Endodermal cell (in vitro differentiated cells): Measurements from ENCODE around the gene IL18R1. TPM values are rescaled to one million over a fixed set of nuclear protein-coding genes. Genes with fewer than 3 reads are reported as not detected.

Experiments used
- DNase-seq: peaks from one replicate; pipeline ENCODE4 v3.0.0-alpha.2; 2017
- H3K27ac ChIP-seq: 2 replicates; pipeline ENCODE4 v1.5.1; 2013; ENCODE audit warnings: mild to moderate bottlenecking, low read depth, low read length, moderate library complexity
- H3K27me3 ChIP-seq: 2 replicates; pipeline ENCODE4 v1.6.1; 2013; ENCODE audit warnings: mild to moderate bottlenecking, low read length, moderate library complexity; ENCODE audit not compliant: insufficient read depth, control insufficient read depth, poor library complexity, severe bottlenecking
- H3K36me3 ChIP-seq: 2 replicates; pipeline ENCODE4 v1.7.0; 2013; ENCODE audit warnings: mild to moderate bottlenecking, low read length, moderate library complexity; ENCODE audit not compliant: control insufficient read depth, insufficient read depth
- H3K4me1 ChIP-seq: one replicate; pipeline ENCODE4 v1.7.0; 2013; ENCODE audit warnings: low read length; ENCODE audit not compliant: control insufficient read depth, insufficient read depth
- H3K4me3 ChIP-seq: 2 replicates; pipeline ENCODE4 v1.5.1; 2013; ENCODE audit warnings: mild to moderate bottlenecking, low read length, moderate library complexity
- H3K9ac ChIP-seq: 2 replicates; pipeline ENCODE4 v1.6.1; 2013; ENCODE audit warnings: mild to moderate bottlenecking, low read length, moderate library complexity; ENCODE audit not compliant: poor library complexity, severe bottlenecking; ENCODE audit errors: extremely low read depth
- H3K9me3 ChIP-seq: 2 replicates; pipeline ENCODE4 v1.6.1; 2013; ENCODE audit warnings: mild to moderate bottlenecking, low read length, moderate library complexity; ENCODE audit not compliant: control insufficient read depth
- H3K27ac Mint-ChIP-seq: 2 replicates; pipeline ENCODE4 v1.8.0; 2020; ENCODE audit warnings: mixed read lengths
- H3K27me3 Mint-ChIP-seq: 2 replicates; pipeline ENCODE4 v1.8.0; 2021; ENCODE audit warnings: mild to moderate bottlenecking, mixed read lengths; ENCODE audit not compliant: insufficient read depth
- H3K36me3 Mint-ChIP-seq: 2 replicates; pipeline ENCODE4 v1.8.0; 2020; ENCODE audit warnings: low read depth, mixed read lengths
- H3K4me1 Mint-ChIP-seq: 2 replicates; pipeline ENCODE4 v1.8.0; 2020; ENCODE audit warnings: mixed read lengths
- H3K4me3 Mint-ChIP-seq: 2 replicates; pipeline ENCODE4 v1.8.0; 2020; ENCODE audit warnings: mild to moderate bottlenecking, moderate library complexity, mixed read lengths
- H3K9me3 Mint-ChIP-seq: 2 replicates; pipeline ENCODE4 v1.8.0; 2020; ENCODE audit warnings: mild to moderate bottlenecking, mixed read lengths
- CTCF ChIP-seq: fragments of 200-600 bp; sonication (generic); conservative IDR thresholded peaks from 2 replicates; pipeline ENCODE4 v1.5.0; 2021; ENCODE audit warnings: antibody characterized with exemption, mild to moderate bottlenecking
- WGBS, 2 experiments: methylation state at CpG; one replicate each; pipeline versions ENCODE4 v1.1.5 to v1.1.7; 2013; ENCODE audit warnings: missing lambda C conversion rate in 2 of 2, mixed read lengths in 1 of 2; ENCODE audit not compliant: insufficient coverage in 1 of 2, insufficient read length in 1 of 2; 5-methylcytosine and 5-hydroxymethylcytosine counted together
- microRNA-seq: library from miRNA; unstranded; fragments of <30 nt; microRNA quantifications from one replicate; pipeline ENCODE4 v1.2.0, GENCODE V29; 2020; ENCODE audit warnings: borderline microRNAs expressed
- total RNA-seq, 2 donors: library from RNA; stranded (reverse); fragmentation: NEBNext Ultra II Directional in 1 of 2; extraction: Animal tissue kit (Norgen Biotek cat#: 25700) in 1 of 2; gene quantifications; 2 replicates in 1 of 2; 3 replicates in 1 of 2; pipeline ENCODE4 v1.2.1, GENCODE V29; 2021

IL18R1 gene
- total RNA-seq, 2 donors from 2014 or later: 2.2 to 2.4 TPM

GRCh38 chr2:102446936-102447335, 91.3 kb downstream of the IL18R1 start:
- Mint-ChIP-seq H3K4me3 (no peak overlapping the region), H3K36me3 (no peaks in the 10 kb centered on the region), H3K27me3 (no peaks in the 10 kb centered on the region), H3K27ac (no peak overlapping the region), H3K4me1 (peaks cover 16% of the 10 kb centered on the region), H3K9me3 (no peaks in the 10 kb centered on the region)
- Histone ChIP-seq H3K27me3 (no peaks in the 10 kb centered on the region), H3K9ac (no peak overlapping the region), H3K4me3 (no peak overlapping the region), H3K9me3 (no peaks in the 10 kb centered on the region), H3K27ac (no peak overlapping the region), H3K4me1 (peaks cover 8% of the 10 kb centered on the region), H3K36me3 (no peaks in the 10 kb centered on the region)
- no peak for DNase-seq
- 96 to 97% methylated on average over 5 to 9 of the region's 9 CpGs for WGBS, 2 experiments
- TF ChIP-seq CTCF: no peak

Small RNAs within 50 kb of the gene (microRNA-seq; reads per million reads assigned to microRNA genes)
- not detected for gene MIR4772

Other genes starting within 250 kb of the IL18R1 start
- 1 to 10 TPM; 3.0 to 4.1 TPM for gene IL1R1, start 213.1 kb upstream of the IL18R1 start, total RNA-seq
- gene IL1RL2, start 168.8 kb upstream of the IL18R1 start, total RNA-seq: under 1 TPM; 0.38 to 0.44 TPM
- gene IL1RL1, start 44.2 kb upstream of the IL18R1 start, total RNA-seq: under 1 TPM; 0.75 to 0.84 TPM
- gene IL18RAP, start 67.4 kb downstream of the IL18R1 start, total RNA-seq: under 1 TPM in 1 of 2 donors, not detected in 1; 0.11 TPM
- under 1 TPM in 1 of 2 donors, not detected in 1; 0.07 TPM for gene SLC9A4, start 117.4 kb downstream of the IL18R1 start, total RNA-seq